Measurements from ENCODE around the gene CNTD1.
A peak's percentile ranks its signal among the peaks of the same experiment; 100 is the strongest.

Gene CNTD1

DNA sequence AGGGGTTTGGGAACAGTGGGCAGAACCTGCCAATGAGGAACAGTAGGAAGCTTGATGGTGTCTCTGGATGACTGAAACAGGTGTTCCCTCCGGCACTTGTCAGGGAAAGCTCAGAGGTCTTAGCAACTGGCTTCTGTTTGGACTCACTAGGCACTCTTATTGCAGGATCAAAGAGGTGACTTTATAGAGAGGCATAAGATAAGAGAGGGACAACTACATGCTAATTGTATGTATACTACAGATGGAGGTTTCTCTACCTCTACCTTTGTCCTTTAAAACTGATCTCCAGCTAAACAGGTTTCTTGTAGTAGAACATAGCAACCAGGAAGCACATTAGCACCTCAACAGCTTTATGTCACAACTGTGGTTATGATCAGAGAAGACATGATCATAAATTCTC lies 7.6 kb downstream of the CNTD1 start:
- no peak for DNase-seq

DNA sequence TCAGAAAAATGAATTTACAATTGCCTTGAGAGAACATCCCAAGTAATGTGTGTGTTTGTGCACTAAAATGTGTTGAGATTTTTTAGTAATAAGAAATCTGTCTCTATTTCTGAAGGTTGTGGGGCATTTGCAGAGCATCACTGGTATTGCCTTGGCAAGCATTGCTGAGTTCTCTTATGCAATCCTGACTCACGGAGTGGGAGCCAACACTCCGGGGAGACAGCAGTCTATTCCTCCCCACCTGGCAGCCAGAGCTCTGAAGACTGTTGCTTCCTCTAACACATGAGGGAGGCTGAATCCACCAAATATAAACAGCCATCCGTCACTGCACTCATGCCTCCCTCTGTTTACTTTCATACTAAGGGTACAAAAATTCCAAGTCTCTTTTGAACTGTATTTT lies 10.6 kb downstream of the CNTD1 start:
- no peak for DNase-seq

DNA sequence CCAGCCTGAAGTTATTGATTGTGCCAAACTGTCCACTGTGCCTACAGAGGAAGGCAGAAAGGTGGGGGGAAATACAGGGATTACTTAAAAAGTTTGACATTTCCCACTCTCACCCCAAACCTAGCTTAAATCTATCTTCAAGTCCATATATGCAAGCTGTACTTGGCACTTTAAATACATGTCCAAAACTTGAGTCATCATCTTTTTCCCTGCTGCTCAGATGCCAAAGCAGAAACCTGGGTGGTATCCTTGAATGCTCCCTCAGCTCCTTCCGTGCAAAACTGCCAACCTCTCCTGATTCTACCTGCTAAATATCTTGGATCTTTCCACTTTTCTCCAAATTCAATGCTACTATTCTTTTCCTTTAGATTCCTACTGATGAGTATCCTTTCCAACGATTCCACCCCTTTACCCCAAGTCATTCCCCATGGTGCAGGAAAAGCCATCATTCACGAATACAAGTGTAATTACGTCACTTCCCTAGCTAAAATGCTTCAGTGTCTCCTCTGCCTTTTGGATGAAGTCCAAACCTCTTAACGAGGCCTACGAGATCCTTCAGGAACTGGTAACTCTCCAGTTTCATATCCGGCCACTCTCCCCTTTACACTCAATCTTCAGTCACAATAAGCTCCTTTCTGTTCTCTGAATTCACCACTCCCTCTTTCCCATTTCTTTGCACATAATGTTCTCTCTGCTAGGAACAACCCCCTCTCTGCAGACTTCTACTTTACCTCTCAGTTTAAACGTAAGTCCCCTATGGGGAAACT lies 16.2 kb downstream of the CNTD1 start:
- no peak for DNase-seq

DNA sequence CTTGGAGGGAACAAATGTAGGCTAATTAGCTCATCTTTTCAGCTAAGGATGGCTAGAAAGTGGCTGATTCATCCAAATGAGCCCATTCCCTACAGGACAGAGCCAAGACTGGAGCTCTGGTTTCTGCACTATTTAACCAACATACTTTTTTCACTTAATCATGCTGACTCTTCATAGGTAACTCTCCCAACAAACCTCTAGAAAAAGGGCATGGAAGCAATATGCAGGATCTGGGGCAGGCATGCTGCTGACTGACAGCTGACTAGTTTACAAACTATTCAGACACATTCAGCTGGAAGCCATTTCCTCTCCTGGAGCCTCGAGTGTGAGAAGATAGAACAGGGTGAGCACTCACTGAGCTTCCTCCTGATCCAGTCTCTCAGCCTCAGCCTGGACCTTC lies 19.2 kb downstream of the CNTD1 start:
- no peak for DNase-seq

DNA sequence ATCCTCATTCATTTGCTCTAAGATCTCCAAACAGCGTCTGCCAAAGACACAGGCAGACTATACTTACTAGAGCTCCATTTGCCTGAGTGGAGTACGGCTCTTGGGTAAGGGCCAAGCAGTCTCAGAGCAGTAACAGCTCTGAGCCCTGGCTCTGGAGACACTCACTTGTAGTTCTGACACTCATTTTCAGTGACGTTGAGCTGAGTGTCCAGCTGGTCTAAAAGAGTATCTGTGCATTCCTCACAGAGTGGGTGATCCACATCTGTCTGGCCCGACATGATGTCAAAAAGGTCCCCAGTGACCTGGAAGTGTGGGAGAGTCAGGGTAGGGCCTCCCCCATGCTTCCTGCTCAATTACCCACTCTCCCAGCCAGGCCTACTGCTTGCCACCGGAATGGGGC lies 19.7 kb downstream of the CNTD1 start:
- no peak for DNase-seq

DNA sequence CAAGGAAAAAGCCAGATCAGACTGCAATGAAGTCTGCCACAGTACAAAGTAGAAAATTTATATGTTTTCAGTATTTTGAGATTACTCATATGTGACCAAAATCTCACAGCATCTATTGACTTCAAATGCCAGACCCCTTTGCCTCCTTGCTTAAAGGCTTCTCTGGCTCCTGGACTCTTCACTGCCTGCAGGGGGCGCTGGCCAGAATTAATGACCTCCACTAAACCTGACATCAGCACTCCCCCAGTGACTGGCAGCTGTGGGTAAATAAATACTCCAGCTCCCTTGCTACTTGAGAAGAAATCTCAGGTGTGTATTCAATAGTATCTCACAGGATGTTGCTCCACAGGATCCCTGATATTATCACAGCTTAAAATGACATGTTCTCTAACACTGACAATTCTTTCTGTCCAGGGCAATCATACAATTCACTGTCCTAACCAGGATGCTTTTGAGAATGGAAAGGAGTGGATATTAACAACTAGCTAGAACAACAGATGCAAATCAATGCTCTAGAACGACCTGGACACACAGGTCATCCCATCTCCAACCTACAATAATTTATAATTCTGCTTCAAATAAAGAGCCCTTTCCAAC lies 21.4 kb downstream of the CNTD1 start:
- peak; percentile 35 for DNase-seq

DNA sequence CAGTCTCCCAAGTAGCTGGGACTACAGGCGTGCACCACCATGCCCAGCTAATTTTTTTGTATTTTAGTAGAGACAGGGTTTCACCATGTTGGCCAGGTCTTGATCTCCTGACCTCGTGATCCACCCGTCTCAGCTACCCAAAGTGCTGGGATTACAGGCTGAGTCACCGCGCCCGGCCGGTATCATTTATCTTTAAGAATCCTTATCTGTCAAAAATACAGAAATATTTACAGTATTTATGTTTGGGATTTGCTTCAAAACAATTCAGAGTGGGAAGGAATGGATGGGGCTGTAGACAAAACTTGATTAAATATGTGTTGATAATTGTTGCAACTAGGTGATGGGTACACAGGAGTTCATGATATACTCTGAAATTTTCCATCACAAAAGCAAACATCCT lies 22.5 kb downstream of the CNTD1 start:
- no peak for DNase-seq

DNA sequence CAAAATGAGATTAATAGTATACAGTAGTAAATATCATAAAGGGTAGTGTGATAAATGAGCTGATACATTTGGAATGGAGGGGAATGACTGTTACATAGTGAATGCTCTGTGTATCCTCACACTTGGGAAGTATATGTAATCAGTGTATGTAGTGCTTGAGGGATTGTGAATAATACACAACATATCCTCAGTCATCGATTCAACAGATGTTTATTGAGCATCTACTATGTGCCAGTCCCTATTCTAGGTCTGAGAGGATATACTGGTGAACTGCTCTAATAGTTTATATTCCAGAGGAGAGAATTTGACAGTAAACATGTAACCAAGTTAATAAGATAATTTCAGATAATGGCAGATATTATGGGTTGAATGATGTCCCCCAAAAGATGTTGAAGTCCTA lies 28.8 kb downstream of the CNTD1 start:
- DNase-seq, result no peak

DNA sequence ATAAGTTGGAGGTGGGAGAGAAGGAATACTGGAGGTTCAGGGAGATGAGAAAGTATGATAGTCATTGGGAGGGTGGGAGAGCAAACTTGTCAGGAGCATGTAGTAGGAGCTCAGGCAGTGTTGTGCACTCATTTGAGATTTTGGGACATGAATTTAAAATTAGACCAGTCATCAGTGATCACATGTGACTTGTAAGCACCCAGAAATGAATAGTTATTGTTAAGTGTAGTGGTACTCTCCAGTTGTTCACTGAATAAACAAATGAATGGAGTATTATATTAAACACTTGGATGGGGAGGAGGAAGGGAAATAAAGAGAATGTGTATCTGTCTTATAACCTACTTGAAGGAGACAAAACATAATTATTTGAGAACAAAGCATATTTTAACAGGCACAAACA lies 32.3 kb downstream of the CNTD1 start:
- no peak for DNase-seq

DNA sequence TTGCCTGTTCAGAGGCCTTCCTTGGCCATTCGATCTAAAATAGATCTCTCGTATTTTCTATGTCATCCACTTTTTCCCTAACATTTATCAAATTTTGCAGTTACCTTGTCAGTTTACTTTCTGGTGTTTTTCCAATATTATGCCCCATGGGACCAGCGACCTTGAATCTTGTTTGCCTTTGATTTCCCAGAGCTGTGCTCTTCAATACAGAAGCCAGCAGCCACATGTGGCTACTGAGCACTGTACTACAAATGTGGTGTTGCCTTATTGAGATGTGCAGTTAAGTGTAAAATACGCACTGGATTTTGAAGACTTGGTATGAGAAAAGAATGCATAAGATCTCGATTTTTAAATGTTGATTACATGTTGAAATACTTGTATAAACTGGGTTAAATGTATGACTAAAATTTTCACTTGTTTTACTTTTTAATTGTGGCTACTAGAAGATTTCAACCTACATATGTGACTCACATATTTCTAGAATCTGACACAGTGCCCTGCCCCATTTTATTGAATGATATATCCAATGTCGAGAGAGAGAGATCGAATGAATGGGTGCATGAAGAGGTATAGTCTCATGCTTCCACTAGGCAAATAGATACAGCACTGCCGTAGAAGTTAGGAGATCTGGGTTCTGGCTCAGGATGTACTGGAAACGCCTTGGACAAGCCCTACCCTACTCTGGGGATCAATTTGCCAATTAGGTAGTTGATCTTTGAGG lies 33.7 kb downstream of the CNTD1 start:
- DNase-seq, result no peak

DNA sequence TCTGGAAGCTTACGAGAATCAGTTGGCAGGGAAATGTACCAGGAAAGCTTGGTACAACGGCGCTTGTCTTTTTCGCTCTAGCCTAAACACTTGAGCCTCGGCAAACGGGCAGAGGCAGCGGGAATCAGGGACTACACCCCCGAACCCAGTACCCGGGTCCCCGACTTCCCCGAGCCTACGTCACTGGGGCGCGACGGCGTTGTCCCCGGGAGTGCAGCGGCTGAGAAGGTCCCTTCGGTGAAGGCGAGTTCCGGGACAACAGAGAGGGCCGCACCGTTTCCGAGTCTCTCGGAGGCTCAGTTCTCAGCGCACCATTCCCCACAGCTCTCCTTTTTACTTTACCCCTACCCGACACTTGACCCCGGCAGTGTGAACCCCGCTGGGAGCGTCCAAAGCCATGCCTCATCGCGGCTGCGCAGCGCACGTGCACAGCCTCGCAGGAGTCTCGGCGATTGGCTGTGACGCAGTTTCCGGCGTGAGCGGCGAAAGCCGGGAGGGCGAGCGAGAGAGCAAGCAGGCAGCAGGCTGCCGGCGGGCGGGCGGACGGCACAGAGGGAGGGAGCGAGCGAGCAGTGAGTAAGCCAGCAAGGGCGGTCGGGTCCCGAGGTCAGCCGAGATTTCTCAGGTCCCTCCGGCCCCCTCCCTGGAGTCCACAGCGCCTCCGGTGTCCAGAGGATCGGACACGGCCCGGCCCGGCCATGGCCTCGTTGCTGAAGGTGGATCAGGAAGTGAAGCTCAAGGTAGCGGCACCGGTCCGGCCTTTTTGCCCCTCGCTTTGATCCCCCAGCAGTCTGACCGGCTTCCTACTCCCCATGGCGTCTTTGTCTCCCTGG lies 34.5 kb downstream of the CNTD1 start, which contains the start of gene PSME3:
Gene PSME3, plus strand, starts transcription at position 464 of the 833 bp plus-strand sequence. Its CDS starts 235 bp downstream, at position 699.
- DNase-seq, result peak; percentile 84

DNA sequence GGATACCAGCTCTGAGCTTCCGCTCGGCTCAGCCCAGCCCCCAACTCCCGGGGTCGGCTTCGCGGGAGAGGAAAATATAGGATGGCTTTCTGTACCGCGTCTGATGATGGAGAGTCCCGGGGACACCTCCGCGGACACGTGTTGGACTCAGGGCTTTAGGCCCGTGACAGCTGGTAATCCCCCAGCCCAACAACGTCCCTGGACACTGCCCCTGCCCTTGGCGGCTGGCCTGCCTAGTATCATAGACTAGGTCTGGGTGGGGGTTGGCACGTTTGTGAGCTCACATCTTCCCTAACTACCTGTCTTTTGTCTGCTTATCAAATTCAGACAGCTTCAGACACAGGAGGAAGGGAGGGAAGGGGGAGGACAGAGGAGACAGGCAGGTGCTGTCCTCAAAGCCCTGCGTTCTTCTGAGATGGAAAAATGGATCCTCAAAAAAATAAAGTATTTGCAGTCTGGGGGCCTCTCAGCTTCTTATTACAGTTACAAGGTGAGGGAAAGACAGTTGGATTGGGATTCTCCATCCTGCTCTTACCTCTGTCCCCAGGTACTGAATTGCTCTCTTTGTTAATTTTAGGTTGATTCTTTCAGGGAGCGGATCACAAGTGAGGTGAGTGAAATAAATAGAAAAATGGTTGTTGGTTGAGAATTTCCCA lies 35.2 kb downstream of the CNTD1 start:
- peak; percentile 63 for DNase-seq

DNA sequence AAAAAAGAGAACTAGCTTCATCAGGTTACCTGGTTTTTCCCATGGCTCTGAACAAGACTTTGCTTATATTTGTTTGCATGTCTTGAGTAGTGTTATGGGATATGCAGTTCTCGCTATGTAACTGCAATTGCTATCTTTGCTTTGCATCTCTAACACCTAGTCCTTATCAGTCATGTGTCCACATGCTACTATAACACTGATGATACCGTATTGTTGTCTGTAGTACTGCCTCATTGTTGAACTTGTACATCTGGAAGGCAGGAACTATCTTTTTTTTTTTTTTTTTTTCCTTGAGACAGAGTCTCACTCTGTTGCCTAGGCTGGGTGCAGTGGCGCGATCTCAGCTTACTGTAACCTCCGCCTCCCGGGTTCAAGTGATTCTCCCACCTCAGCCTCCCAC lies 37.1 kb downstream of the CNTD1 start:
- no peak for DNase-seq

DNA sequence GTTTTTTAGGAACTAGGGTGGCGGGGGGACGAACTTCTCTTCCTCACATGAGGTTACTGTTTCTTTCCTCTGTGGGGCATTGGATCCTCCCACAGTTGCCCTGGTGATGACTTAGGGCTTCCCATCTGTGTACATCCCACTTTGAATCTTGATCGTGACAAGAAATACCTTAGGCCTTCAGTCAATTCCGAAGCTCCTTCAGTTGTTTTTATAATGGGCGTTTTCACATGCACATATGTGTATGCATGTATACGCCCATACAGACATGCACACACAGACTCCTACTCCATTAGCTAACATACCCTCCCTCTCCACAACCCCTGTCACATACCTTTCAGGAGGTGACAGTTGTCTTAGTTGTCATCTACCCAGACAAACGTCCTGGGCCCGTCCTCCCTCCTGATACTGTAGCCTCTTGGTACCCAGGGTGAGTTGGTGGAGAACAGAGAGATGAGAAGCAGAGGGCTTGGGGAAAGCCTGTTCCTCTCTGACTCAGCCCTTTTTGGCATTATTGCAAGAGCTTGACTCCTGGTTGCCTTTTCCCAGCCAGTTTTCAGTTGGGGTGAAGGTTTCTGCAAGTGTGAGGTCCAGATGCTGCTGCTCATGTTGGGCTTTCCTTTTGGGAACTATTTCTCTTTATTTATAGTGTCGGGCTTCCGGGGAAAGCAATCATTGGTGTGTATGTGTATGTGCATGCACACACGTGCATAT lies 43.5 kb downstream of the CNTD1 start:
- DNase-seq, result no peak

DNA sequence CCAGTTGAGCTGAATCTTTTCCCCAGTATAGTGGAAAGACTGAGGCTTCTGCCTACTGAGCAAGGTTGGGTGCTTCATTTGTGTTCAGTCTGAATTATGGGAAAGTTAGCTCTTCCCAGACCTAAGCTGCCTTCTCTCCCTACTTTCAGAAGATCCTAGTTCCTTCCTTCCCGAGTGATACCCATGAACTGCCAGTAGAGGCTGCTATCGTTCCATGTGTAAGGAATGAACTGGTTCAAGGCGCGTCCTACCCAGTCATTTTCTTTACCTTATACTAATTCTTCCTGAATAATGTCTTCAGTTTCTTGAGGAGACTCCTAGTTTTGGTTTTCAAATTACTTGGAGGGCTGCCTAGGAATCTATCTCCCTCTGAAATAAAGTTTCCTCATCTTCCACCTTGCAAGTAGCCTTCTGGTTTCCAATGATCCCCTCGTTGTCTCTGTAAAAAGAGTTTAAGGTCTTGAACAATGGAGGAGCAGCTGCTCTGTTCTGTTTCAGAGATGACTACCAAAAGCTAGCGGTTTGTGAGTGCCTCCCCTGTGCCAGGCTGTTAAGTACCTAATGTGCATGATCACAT lies 44.8 kb downstream of the CNTD1 start:
- peak; percentile 32 for DNase-seq

DNA sequence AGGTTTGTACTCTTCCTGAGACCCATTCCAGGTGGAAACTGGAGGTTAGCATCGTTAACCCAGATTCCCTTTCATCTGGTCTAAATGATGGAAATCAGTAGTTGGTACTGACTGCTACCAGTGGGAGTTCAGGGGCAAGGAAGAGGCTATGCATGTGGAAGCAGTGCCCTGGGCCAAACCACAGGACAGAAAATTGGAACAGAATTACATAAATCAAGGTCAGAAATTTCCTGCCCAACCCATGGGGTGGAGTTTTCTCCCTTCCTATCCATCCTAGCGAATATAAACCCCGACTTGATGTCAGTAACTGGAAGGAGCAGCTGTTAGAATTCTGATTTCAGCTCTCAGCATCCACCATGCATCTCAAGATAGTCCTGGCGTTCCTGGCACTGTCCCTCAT lies 45.6 kb downstream of the CNTD1 start, which contains the start of gene AOC2:
Gene AOC2, plus strand, starts transcription at position 310 of the 400 bp plus-strand sequence. Its CDS starts 47 bp downstream, at position 357.
- DNase-seq, result no peak

DNA sequence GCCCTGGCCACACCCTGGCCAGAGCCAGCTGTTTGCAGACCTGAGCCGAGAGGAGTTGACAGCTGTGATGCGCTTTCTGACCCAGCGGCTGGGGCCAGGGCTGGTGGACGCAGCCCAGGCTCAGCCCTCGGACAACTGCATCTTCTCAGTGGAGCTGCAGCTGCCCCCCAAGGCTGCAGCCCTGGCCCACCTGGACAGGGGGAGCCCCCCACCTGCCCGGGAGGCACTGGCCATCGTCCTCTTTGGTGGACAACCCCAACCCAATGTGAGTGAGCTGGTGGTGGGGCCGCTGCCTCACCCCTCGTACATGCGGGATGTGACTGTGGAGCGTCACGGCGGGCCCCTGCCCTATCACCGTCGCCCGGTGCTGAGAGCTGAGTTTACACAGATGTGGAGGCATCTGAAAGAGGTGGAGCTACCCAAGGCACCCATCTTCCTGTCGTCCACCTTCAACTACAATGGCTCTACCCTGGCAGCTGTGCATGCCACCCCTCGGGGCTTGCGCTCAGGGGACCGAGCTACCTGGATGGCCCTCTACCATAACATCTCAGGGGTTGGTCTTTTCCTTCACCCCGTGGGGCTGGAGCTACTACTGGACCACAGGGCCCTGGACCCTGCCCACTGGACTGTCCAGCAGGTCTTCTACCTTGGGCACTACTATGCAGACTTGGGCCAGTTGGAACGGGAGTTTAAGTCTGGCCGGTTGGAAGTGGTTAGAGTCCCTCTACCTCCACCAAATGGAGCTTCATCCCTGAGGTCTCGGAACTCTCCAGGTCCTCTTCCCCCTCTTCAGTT lies 46.3 kb downstream of the CNTD1 start:
- no peak for DNase-seq

DNA sequence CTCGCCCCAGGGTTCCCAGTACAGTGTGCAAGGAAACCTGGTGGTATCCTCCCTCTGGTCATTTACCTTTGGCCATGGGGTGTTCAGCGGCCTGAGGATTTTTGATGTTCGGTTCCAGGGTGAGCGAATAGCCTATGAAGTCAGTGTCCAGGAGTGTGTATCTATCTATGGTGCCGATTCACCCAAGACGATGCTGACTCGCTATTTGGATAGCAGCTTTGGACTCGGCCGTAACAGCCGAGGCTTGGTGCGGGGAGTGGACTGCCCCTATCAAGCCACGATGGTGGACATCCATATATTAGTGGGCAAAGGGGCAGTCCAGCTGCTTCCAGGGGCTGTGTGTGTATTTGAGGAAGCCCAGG lies 46.9 kb downstream of the CNTD1 start:
- DNase-seq, result no peak

DNA sequence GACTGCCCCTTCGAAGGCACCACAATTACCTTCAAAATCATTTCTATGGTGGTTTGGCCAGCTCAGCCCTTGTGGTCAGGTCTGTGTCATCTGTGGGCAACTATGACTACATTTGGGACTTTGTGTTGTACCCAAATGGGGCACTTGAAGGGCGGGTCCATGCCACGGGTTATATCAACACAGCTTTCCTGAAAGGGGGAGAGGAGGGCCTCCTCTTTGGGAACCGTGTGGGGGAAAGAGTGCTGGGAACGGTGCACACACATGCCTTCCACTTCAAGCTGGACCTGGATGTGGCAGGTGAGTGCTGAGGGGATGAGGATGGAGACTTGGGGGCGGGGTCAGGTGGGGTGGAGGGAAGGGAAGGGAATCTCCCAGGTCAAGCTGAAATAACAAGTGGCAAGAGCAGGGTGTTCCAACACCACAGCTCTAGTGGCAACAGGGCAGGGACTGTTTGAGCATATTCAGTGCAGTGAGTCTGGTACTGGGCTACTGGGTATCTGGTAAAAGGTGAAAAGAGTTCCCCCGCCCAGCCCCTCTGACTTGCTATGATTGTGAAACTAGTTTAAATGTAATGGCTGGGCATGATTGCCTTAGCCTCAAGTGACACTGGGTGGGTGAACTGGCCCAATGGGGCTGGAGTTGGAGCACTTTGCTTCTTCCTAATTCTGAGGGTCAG lies 47.4 kb downstream of the CNTD1 start:
- DNase-seq, result no peak
